Gastroesophageal sphincter (tissue), 3 donors: ENCODE results near the gene TMEM218.

Experiments
- CTCF ChIP-seq, 4 experiments: fragments of 200-600 bp in 2 of 4; fragments of 450-650 bp in 2 of 4; sonication (generic) in 1 of 4; IDR thresholded peaks; one replicate each; pipeline ENCODE4 v1.5.1; 2017 to 2019; ENCODE audit warnings: antibody characterized with exemption in 4 of 4, mild to moderate bottlenecking in 2 of 4, moderate library complexity in 2 of 4
- POLR2A ChIP-seq, 2 donors: fragments of 450-650 bp; IDR thresholded peaks; one replicate each; pipeline ENCODE4 v1.6.1; 2017; ENCODE audit warnings: antibody characterized with exemption in 2 of 2, mild to moderate bottlenecking in 2 of 2, moderate library complexity in 1 of 2

DNA sequence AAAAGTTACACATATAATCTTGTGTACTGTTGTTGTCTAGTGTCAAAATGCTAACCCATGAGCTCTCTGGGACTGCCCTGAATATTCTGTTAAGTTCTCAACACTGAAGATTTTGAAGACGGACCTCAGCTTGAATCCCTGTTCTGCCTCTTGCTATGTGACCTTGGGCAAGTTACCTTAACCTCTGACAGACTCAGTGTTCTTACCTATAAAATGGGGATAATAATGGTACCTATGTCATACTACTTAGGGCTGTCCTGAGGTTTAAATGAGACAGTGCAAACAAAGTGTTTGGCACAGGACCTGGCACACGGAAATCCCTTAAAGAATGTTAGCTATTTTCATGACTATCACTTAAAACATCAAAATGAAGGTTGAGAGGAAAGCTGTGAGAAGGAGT, 11.3 kb downstream of the TMEM218 start:
- TF ChIP-seq CTCF (IDR thresholded peaks at IDR 0.05) (no peak), POLR2A (IDR thresholded peaks at IDR 0.05) (no peak)
